B cell (primary cell): ENCODE data around the gene MAPK7. TPM values are rescaled to one million over a fixed set of nuclear protein-coding genes. Genes with fewer than 3 reads are reported as not detected.

Source experiments
- ATAC-seq: fragments of 200-7000 bp; cut with Tn5 transposase; one replicate; pipeline ENCODE4 v1.10.0; 2021; ENCODE audit warnings: low read depth, mild to moderate bottlenecking, moderate number of reproducible peaks, moderate library complexity
- CTCF ChIA-PET: fragments of 350-600 bp; sonication (Branson Sonifier 250); formaldehyde crosslinking; loops from one replicate; lab custom pipeline; 2021; ENCODE audit warnings: antibody characterized with exemption, inconsistent platforms; lab: Charles Lee
- POLR2A ChIA-PET: fragments of 350-600 bp; sonication (Branson Sonifier 250); formaldehyde crosslinking; loops from one replicate; lab custom pipeline; 2021; ENCODE audit warnings: antibody characterized with exemption; lab: Charles Lee
- DNase-seq: peaks from one replicate; pipeline ENCODE4 v3.0.0; 2013
- H2AFZ ChIP-seq: 2 replicates; pipeline ENCODE4 v1.6.1; 2012; ENCODE audit warnings: mild to moderate bottlenecking, low read depth, low read length; ENCODE audit not compliant: insufficient read depth, poor library complexity, severe bottlenecking
- H3K27ac ChIP-seq, 2 donors: 1 replicate in 1 of 2; 2 replicates in 1 of 2; pipeline ENCODE4 v1.5.1; 2012 to 2013; ENCODE audit warnings: low read length in 2 of 2, mild to moderate bottlenecking in 2 of 2, moderate library complexity in 1 of 2
- H3K27me3 ChIP-seq, 4 experiments: fragments of 200-600 bp in 1 of 4; sonication (generic) in 1 of 4; replicated peaks in 1 of 4; 1 replicate in 2 of 4; 2 replicates in 2 of 4; pipeline versions ENCODE4 v1.6.1 to v1.7.0; 2013 to 2016; ENCODE audit warnings: low read length in 3 of 4, mild to moderate bottlenecking in 2 of 4, mixed read lengths in 1 of 4, moderate library complexity in 1 of 4; ENCODE audit not compliant: insufficient read depth in 4 of 4, control insufficient read depth in 3 of 4; ENCODE audit errors: control extremely low read depth in 1 of 4
- H3K36me3 ChIP-seq, 2 experiments: replicated peaks in 1 of 2; 1 replicate in 1 of 2; 2 replicates in 1 of 2; pipeline versions ENCODE4 v1.6.1 to v1.7.1; 2013; ENCODE audit warnings: low read length in 1 of 2; ENCODE audit not compliant: insufficient read depth in 2 of 2, control insufficient read depth in 1 of 2; ENCODE audit errors: control extremely low read depth in 1 of 2, extremely low read depth in 1 of 2
- H3K4me1 ChIP-seq, 2 donors: fragments of 200-600 bp in 1 of 2; sonication (generic) in 1 of 2; 1 replicate in 1 of 2; 2 replicates in 1 of 2; pipeline versions ENCODE4 v1.5.1 to v1.6.1; 2013 to 2017; ENCODE audit warnings: low read length in 2 of 2; ENCODE audit not compliant: control insufficient read depth in 2 of 2, insufficient read depth in 2 of 2
- H3K4me2 ChIP-seq: replicated peaks from 2 replicates; pipeline ENCODE3; 2012; ENCODE audit warnings: mild to moderate bottlenecking, low read depth, low read length; ENCODE audit not compliant: poor library complexity, severe bottlenecking
- H3K4me3 ChIP-seq, 5 experiments: fragments of 200-600 bp in 1 of 5; sonication (generic) in 1 of 5; 1 replicate in 3 of 5; 2 replicates in 2 of 5; pipeline versions ENCODE4 v1.5.1 to v1.7.0; 2011 to 2016; ENCODE audit warnings: low read length in 4 of 5, mild to moderate bottlenecking in 4 of 5, low read depth in 2 of 5, control low read depth in 1 of 5, moderate library complexity in 1 of 5; ENCODE audit not compliant: insufficient read depth in 1 of 5; ENCODE audit errors: control extremely low read depth in 1 of 5, extremely low read depth in 1 of 5
- H3K79me2 ChIP-seq: fragments of 200-600 bp; sonication (generic); one replicate; pipeline ENCODE4 v1.6.0; 2016; ENCODE audit warnings: low read length; ENCODE audit not compliant: control insufficient read depth, insufficient read depth
- H3K9ac ChIP-seq: fragments of 200-600 bp; sonication (generic); 2 replicates; pipeline ENCODE4 v1.6.1; 2017; ENCODE audit warnings: mild to moderate bottlenecking, low read length, moderate library complexity
- H3K9me3 ChIP-seq, 3 donors: one replicate each; pipeline versions ENCODE4 v1.6.1 to v1.7.1; 2013; ENCODE audit warnings: low read length in 2 of 3; ENCODE audit not compliant: control insufficient read depth in 2 of 3, insufficient read depth in 1 of 3; ENCODE audit errors: control extremely low read depth in 1 of 3
- H4K20me1 ChIP-seq: 2 replicates; pipeline ENCODE4 v1.6.0; 2012; ENCODE audit warnings: mild to moderate bottlenecking, low read length; ENCODE audit not compliant: insufficient read depth, control insufficient read depth, poor library complexity, severe bottlenecking
- H3K27ac Mint-ChIP-seq: one replicate; pipeline ENCODE4 v1.8.0; 2021; ENCODE audit warnings: mixed read lengths
- H3K27me3 Mint-ChIP-seq: one replicate; pipeline ENCODE4 v1.8.0; 2021; ENCODE audit warnings: mixed read lengths
- H3K4me1 Mint-ChIP-seq: one replicate; pipeline ENCODE4 v1.8.0; 2021; ENCODE audit warnings: mixed read lengths
- H3K4me3 Mint-ChIP-seq: one replicate; pipeline ENCODE4 v1.8.0; 2021; ENCODE audit warnings: mixed read lengths
- H3K9me3 Mint-ChIP-seq: one replicate; pipeline ENCODE4 v1.8.0; 2022; ENCODE audit warnings: mixed read lengths; ENCODE audit not compliant: insufficient read depth
- CTCF ChIP-seq: fragments of 200-600 bp; IDR thresholded peaks from one replicate; pipeline ENCODE4 v1.8.0; 2022; ENCODE audit warnings: antibody characterized with exemption, mild to moderate bottlenecking
- EZH2 ChIP-seq: IDR thresholded peaks from 2 replicates; pipeline ENCODE4 v1.6.1; 2012; ENCODE audit warnings: borderline replicate concordance, low read depth, mild to moderate bottlenecking, moderate library complexity, low read length; ENCODE audit not compliant: insufficient read depth, poor library complexity, severe bottlenecking
- WGBS: methylation state at CpG from one replicate; pipeline ENCODE4 v1.1.5; 2013; ENCODE audit warnings: missing lambda C conversion rate; ENCODE audit not compliant: insufficient coverage; 5-methylcytosine and 5-hydroxymethylcytosine counted together
- intact Hi-C: fragments of 100-400 bp; cut with micrococcal nuclease; formaldehyde crosslinking; loops from one replicate; pipeline ENCODE4 v1.10.0; 2022
- polyA plus RNA-seq: library from polyadenylated mRNA; depleted of rRNA; stranded (reverse); fragments of >200 nt; gene quantifications from 2 replicates; pipeline ENCODE4 v1.2.3, GENCODE V29; 2012
- total RNA-seq, 2 donors: library from RNA; stranded (reverse); fragments of 120-200 nt in 1 of 2; gene quantifications; 1 replicate in 1 of 2; 2 replicates in 1 of 2; pipeline versions ENCODE4 v1.2.3 to v1.2.4, GENCODE V29; 2013 to 2022

MAPK7 gene
- total and polyA plus RNA-seq, 2 donors (not counting 1 experiment from before 2014, with no cell fraction given): 30.0 to 34.0 TPM

GRCh38 chr17:19418251-19418992 is 40.1 kb downstream of the MAPK7 start:
- no peak overlapping the region for H3K4me3 Mint-ChIP-seq
- ChIA-PET CTCF (interaction anchor here (1.5 kb wide), 1 partner anchor 56 kb away, joined by 4 read pairs; the partner anchor contains the start of gene B9D1), POLR2A (no interaction called here)
- H3K36me3 ChIP-seq: no peaks in the 10 kb centered on the region
- no peaks in the 10 kb centered on the region for H3K79me2 ChIP-seq
- H3K4me1 ChIP-seq: no peaks in the 10 kb centered on the region
- H2AFZ ChIP-seq: peak overlapping the region; percentile 15
- no peak for TF ChIP-seq EZH2
- no peak for TF ChIP-seq CTCF
- H3K4me3 ChIP-seq: no peak overlapping the region
- DNase-seq (peak; percentile 20), ATAC-seq (no peak)
- H3K4me2 ChIP-seq: no peak overlapping the region
- H3K27ac ChIP-seq: no peak overlapping the region
- no peaks in the 10 kb centered on the region for H3K9me3 ChIP-seq
- intact Hi-C loops: no loop called here
- peaks cover 5% of the 10 kb centered on the region for H3K4me1 Mint-ChIP-seq
- no peak overlapping the region for H3K27ac Mint-ChIP-seq
- no peak overlapping the region for H3K9ac ChIP-seq
- H4K20me1 ChIP-seq: no peaks in the 10 kb centered on the region
- peaks cover 0 to 11% (median 0%) of the 10 kb centered on the region in 4 experiments for H3K27me3 ChIP-seq
- peaks cover 20% of the 10 kb centered on the region for H3K27me3 Mint-ChIP-seq
- no peaks in the 10 kb centered on the region for H3K9me3 Mint-ChIP-seq
- WGBS: 63% methylated on average over 5 of the region's 7 CpGs

- TF ChIP-seq EZH2 (no peak), CTCF (no peak)
- CTCF ChIA-PET: no interaction called here
- H2AFZ ChIP-seq: no peak overlapping the region
- intact Hi-C loops: no loop called here
- peaks cover 5% of the 10 kb centered on the region for H3K4me1 Mint-ChIP-seq
- no peaks in the 10 kb centered on the region for H3K36me3 ChIP-seq
- H3K79me2 ChIP-seq: no peaks in the 10 kb centered on the region
- WGBS: no CpG with 5 or more reads among the region's 4 CpGs
- H3K27me3 ChIP-seq: peaks cover 0 to 3% (median 0%) of the 10 kb centered on the region in 4 experiments
- no peak overlapping the region for H3K4me3 ChIP-seq
- peaks cover 17% of the 10 kb centered on the region for H3K27me3 Mint-ChIP-seq
- DNase-seq (no peak), ATAC-seq (no peak)
- H3K9me3 Mint-ChIP-seq: no peaks in the 10 kb centered on the region
- POLR2A ChIA-PET: no interaction called here
- no peaks in the 10 kb centered on the region for H3K4me1 ChIP-seq
- no peak overlapping the region for H3K4me2 ChIP-seq
- no peak overlapping the region for H3K27ac ChIP-seq
- no peak overlapping the region for H3K9ac ChIP-seq
- H3K27ac Mint-ChIP-seq: no peak overlapping the region
- H3K4me3 Mint-ChIP-seq: no peak overlapping the region
- H4K20me1 ChIP-seq: no peaks in the 10 kb centered on the region
- H3K9me3 ChIP-seq: no peaks in the 10 kb centered on the region
Observed at GRCh38 chr17:19421219-19421618, 42.9 kb downstream of the MAPK7 start.
